PFSK-1 (cell line): ENCODE data around the gene WNK3.

Source experiments
- FOXP2 ChIP-seq: optimal IDR thresholded peaks from 2 replicates; pipeline ENCODE3; 2011; ENCODE audit warnings: borderline replicate concordance, control low read depth, inconsistent platforms; ENCODE audit not compliant: insufficient read depth; ENCODE audit errors: extremely low read length, extremely low read depth
- POLR2AphosphoS5 ChIP-seq: IDR thresholded peaks from 2 replicates; pipeline ENCODE4 v1.6.1; 2012; ENCODE audit warnings: low read depth, mild to moderate bottlenecking, control low read depth, low read length, moderate library complexity
- SIN3A ChIP-seq: IDR thresholded peaks from 2 replicates; pipeline ENCODE4 v1.6.1; 2012; ENCODE audit warnings: mild to moderate bottlenecking, low read length, moderate library complexity, borderline replicate concordance; ENCODE audit not compliant: insufficient read depth
- TAF1 ChIP-seq: IDR thresholded peaks from 2 replicates; pipeline ENCODE4 v1.6.1; 2012; ENCODE audit warnings: low read length, control low read depth, borderline replicate concordance; ENCODE audit not compliant: insufficient read depth
- TF ChIP-seq, protein P1 (sequence below), 2 experiments: IDR thresholded peaks; 2 replicates each; pipeline versions ENCODE4 v1.6.1 to v1.8.0; 2011 to 2012; ENCODE audit warnings: low read depth in 2 of 2, low read length in 2 of 2, control low read depth in 1 of 2, inconsistent platforms in 1 of 2, mild to moderate bottlenecking in 1 of 2, moderate library complexity in 1 of 2; ENCODE audit not compliant: insufficient read depth in 1 of 2

WNK3 gene

GRCh38 chrX:54166915-54167314 lies 190.9 kb downstream of the WNK3 start:
- TF ChIP-seq SIN3A (no peak), POLR2AphosphoS5 (no peak), TAF1 (no peak), FOXP2 (no peak)
- TF ChIP-seq, protein P1, sequence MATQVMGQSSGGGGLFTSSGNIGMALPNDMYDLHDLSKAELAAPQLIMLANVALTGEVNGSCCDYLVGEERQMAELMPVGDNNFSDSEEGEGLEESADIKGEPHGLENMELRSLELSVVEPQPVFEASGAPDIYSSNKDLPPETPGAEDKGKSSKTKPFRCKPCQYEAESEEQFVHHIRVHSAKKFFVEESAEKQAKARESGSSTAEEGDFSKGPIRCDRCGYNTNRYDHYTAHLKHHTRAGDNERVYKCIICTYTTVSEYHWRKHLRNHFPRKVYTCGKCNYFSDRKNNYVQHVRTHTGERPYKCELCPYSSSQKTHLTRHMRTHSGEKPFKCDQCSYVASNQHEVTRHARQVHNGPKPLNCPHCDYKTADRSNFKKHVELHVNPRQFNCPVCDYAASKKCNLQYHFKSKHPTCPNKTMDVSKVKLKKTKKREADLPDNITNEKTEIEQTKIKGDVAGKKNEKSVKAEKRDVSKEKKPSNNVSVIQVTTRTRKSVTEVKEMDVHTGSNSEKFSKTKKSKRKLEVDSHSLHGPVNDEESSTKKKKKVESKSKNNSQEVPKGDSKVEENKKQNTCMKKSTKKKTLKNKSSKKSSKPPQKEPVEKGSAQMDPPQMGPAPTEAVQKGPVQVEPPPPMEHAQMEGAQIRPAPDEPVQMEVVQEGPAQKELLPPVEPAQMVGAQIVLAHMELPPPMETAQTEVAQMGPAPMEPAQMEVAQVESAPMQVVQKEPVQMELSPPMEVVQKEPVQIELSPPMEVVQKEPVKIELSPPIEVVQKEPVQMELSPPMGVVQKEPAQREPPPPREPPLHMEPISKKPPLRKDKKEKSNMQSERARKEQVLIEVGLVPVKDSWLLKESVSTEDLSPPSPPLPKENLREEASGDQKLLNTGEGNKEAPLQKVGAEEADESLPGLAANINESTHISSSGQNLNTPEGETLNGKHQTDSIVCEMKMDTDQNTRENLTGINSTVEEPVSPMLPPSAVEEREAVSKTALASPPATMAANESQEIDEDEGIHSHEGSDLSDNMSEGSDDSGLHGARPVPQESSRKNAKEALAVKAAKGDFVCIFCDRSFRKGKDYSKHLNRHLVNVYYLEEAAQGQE (IDR thresholded peaks at IDR 0.05; ENCODE audit: insufficient read depth in 1 of 2, low read depth in 2 of 2, low read length in 2 of 2) = no peak

DNA sequence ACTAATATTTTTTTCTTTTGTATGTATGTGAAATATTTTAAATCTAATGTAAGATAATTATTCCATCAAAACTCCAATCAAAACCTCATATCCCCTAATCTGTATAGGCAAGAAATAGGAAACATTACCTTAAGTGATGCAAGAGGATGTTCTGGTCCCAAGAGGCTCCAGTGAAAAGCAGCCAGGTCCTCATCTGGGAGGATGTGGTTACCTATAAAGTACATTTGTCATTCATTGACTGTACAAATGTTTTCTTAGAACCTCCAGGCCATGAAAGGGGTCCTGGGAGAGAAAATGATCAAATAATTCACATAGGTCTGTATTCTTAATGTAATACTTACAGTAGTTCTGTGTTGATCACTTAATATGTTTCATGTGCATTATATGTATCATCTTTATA lies 200.3 kb downstream of the WNK3 start:
- TF ChIP-seq, protein P1 (IDR thresholded peaks at IDR 0.05; ENCODE audit: insufficient read depth in 1 of 2, low read depth in 2 of 2, low read length in 2 of 2) = no peak
- TF ChIP-seq FOXP2 (no peak), TAF1 (no peak), SIN3A (no peak), POLR2AphosphoS5 (no peak)
